ENCODE measurements around the gene AGPAT3.

The AGPAT3 gene

DNA sequence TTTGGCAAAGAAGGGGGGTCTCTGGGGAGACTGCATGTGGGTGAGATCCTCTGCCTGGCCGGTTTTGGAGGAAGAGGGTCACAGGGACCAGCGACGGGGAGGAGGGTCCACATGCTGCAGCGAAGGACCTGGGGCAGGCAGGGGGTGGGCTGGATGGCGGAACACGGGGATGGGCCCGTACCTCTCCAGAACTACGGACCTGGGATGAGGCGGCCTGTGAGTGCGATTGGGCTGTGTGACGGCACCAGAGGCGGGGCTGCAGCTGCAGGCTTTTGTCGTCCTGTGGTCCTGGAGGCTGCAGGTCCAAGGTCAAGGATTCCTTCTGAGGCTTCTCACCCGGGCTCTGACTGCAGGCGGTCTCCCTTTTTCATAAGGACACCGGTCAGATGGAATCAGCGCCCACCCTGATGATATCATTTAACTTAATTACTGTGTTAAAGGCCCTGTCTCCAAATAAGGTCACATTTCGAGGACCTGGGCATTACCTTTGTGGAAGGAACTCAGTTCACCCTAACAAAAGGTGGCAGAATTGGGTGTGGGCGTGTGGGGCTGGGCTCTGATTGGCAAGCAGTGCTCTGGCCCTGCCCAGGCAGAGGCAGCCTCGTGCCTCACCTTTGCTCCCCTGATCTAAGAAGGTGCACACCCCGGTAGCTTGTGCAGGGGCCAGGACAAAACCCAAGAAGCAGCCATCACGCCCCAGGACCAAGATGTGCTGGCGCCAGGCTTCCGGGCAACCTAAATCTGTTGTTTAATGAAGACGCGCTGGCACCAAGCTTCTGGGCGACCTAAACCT is 87.1 kb downstream of the AGPAT3 start:
- no peak for DNase-seq (ENCODE audit: extremely low read depth in 1 of 2, low read depth in 1 of 2)

DNA sequence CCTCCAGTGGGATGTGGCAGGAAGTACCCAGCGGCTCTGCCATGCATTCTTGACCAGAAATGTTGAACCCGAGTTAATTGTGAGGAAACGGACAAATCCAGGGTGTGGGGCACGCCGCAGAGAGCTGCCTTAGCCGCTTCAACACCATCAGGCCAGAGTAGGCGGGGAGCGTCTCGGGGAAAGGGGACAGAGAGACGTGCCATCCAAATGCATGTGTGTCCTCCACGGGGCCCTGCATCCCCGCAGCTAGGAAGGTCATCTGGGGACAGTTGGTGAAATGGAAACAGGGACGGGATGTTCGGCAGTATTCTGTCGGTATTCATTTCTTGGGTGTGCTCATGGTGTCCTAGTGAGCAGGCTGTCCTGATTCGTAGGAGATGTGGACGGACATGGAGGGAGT is 88.0 kb downstream of the AGPAT3 start:
- no peak for DNase-seq (ENCODE audit: extremely low read depth in 1 of 2, low read depth in 1 of 2)

DNA sequence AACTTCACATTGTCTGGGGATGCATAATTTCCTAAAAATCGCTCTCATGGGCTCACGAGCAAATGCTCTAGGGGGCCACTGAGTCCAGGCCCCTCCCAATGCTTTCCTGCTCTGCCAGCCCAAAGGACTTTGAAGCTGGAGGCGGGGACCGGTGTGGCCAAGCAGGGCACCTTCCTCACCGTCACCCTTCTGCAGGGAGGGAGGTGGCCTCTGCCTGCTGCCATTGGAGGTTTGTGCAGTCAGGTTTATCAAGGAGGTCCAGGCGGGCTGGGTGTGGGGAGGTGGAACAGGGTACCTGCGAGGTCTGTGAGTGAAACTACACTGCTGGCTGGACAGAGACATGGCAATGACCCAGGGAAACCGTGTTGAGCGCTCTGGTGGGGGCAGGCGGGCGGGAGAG is 89.0 kb downstream of the AGPAT3 start:
- no peak for DNase-seq (ENCODE audit: extremely low read depth in 1 of 2, low read depth in 1 of 2)

DNA sequence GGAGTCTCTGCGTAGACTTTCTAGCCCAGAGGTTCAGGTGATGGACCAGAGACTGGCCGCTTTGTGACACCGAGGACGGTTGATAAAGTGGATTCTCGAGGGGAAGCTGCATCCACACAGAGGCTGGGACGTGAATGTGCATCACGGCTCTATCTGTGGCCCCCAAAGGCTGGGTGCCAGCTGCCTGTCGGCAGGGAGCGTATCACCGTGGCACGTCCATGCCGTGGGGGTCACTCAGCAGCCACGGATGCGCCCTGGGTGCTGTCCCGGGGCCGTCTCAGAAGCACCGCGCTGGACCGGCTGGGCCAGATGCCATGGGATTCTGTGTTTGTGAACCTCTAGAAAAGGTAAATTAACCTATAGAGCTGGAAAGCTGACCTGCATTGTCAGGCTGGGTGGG is 89.9 kb downstream of the AGPAT3 start:
- DNase-seq (ENCODE audit: extremely low read depth in 1 of 2, low read depth in 1 of 2) = no peak

DNA sequence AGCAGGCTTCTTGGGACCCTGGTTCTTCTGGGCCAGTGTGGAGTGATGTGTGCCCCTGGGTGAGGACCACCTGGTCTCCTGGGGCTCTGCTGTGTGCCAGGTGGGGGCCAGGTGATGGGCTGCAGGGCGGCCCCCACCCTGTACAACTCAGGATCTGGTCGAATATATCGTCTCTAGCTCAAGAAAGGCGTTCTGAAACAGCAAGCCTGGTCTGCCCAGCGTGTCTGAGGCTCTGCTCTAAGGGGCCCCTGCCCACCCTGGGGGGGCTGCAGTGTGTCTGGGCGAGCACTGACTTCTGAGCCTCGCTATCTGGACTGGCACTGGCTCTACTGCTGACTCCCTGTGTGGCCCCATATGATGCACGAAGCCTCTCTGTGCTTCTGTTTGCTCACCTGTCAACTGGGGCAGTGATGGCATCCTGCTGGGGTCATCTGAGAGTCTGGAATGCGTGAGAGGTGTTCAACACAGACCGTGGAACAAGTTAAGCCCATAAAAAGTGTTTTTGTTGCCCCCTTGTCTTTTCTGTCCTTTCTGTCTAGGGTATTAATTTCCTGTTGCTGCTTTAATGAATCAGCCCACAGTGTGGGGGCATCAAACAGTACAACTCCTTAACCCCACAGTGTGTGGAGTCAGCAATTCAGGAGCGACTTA is 91.1 kb downstream of the AGPAT3 start:
- no peak for DNase-seq (ENCODE audit: extremely low read depth in 1 of 2, low read depth in 1 of 2)

DNA sequence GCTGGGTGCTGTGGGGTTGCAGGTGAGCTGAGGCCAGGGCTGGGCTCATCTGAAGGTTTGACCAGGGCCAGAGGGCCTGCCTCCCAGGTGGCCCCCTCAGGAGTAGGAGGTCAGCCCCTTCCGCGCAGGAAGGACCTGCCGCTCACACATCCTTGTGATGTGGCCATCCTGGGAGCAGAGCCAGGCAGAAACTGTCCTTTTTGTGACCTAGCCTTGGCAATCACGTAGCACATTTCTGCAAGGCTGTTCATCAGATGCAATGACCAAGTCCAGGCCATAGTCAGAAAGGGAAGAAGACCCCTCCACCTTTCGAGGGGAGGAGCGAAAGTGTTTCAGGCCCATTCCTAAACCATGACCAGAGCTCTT is 91.6 kb downstream of the AGPAT3 start:
- no peak for DNase-seq (ENCODE audit: extremely low read depth in 1 of 2, low read depth in 1 of 2)

DNA sequence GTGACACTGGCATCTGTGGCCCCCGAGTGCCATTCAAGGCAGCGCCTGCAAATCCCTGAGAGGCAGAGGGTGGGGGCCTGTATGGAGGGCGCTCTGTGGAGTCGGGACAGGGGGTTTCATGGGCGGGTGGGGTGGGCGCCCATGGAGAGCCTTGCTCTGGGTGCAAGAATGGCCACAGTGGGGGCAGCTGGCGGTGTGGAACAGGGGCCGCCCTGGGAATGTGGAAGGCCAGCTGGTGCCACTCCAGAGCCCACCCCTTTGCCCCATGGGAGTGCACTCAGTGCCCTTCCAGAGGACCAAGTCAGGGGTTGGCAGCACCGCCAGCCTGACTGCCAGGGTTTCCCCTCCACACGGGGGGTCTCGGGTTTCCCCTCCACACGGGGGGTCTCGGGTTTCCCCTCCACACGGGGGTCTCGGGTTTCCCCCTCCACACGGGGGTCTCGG is 92.1 kb downstream of the AGPAT3 start:
- no peak for DNase-seq (ENCODE audit: extremely low read depth in 1 of 2, low read depth in 1 of 2)

DNA sequence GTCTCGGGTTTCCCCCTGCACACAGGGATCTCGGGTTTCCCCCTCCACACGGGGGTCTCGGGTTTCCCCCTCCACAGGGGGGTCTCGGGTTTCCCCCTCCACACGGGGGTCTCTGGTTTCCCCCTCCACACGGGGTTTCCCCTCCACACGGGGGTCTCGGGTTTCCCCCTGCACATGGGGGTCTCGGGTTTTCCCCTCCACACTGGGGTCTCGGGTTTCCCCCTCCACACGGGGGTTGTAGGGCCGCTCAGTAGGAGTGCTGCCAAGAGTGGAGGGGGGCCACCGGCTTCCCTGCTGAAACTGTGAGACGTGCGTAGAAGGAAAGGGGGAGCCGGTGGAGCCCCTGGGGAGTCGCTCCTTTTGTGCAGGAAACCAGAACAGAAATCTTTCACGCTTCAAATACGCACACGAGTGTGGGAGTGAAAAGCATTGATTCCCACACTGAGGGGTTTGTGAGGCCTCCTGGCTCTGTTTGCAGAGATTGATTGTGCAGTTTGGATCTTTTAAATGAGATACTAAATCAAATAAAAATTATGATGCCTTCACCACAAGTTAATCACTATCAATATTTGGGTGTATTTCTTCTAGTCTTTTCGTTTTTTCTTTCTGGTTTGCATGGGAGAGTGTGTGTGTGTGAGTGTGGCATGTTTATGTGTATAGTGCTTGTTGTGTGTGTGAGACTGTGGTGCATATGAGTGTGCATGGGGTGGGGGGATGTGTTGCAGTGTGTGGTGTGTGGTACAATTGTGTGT is 92.8 kb downstream of the AGPAT3 start:
- no peak for DNase-seq (ENCODE audit: extremely low read depth in 1 of 2, low read depth in 1 of 2)

DNA sequence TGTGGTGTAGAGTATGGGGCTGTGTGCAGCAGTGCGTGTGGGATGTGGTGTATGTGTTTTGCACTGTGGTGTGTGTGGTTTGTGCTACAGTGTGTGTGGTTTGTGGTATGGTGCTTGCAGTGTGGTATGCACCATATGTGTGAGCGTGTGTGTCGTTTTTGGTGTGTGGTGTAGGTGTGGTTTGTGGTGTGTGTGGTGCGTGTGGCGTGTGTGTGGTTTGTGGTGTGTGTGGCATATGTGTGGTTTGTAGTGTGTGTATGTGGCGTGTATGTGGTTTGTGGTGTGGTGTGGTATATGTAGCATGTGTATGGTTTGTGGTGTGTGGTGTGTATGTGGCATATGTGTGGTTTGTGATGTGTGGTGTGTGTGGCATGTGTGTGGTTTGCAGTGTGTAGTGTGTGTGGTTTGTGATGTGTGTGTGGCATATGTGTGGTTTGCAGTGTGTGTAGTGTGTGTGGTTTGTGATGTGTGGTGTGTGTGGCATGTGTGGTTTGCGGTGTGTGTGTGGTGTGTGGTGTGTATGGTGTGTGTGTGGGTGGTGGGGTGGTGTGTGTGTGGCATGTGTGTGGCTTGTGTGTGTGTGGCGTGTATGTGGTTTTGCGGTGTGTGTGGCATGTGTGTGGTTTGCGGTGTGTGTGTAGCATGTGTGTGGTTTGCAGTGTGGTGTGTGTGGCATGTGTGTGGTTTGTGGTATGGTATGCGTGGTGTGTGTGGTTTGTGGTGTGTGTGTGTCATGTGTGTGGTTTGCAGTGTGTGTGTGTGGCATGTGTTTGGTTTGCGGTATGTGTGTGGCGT is 93.5 kb downstream of the AGPAT3 start:
- no peak for DNase-seq (ENCODE audit: extremely low read depth in 1 of 2, low read depth in 1 of 2)

DNA sequence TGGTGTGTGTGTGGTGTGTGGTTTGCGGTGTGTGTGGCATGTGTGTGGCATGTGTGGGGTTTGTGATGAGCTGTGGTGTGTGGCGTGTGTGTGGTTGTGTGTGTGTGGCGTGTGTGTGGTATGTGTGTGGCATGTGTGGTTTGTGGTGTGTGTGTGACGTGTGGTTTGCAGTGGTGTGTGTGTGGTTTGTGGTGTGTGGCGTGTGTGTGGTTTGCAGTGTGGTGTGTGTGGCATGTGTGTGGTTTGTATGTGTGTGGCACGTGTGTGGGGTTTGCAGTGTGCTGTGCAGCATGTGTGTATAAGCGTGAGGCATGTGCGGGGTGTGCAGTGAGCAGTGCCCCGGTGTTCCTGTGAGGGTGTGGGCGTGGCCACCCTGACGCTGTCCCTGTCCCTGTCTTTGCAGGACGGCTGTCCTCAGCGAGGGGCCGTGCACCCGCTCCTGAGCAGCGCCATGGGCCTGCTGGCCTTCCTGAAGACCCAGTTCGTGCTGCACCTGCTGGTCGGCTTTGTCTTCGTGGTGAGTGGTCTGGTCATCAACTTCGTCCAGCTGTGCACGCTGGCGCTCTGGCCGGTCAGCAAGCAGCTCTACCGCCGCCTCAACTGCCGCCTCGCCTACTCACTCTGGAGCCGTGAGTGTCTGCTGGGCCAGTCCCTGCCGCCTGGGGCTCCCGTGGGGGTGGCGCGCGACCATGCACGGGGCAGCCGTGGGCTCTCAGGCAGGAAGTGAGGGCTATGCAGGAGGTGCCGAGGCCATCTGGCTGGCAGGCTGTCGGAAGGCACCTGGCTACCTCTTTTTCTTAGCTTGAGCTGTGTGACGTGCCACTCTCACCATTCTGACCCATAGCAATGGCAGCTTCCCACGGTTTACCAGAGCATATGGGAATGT is 94.5 kb downstream of the AGPAT3 start:
- DNase-seq (ENCODE audit: extremely low read depth in 1 of 2, low read depth in 1 of 2) = no peak

DNA sequence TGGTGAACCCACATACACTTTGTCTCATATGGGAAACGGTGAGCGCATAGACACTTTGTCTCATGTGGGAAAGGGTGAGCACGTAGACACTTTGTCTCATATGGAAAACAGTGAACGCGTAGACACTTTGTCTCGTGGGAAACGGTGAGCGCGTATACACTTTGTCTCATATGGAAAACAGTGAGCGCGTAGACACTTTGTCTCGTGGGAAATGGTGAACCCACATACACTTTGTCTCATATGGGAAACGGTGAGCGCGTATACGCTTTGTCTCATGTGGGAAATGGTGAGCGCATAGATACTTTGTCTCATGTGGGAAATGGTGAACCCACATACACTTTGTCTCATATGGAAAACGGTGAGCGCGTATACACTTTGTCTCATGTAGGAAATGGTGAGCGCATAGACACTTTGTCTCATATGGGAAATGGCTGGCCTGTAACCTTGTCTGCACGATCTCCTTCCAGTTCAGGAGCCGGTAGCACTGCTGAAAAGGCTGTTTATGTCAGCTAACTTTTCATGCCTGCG is 96.4 kb downstream of the AGPAT3 start:
- DNase-seq (ENCODE audit: extremely low read depth in 1 of 2, low read depth in 1 of 2) = no peak

DNA sequence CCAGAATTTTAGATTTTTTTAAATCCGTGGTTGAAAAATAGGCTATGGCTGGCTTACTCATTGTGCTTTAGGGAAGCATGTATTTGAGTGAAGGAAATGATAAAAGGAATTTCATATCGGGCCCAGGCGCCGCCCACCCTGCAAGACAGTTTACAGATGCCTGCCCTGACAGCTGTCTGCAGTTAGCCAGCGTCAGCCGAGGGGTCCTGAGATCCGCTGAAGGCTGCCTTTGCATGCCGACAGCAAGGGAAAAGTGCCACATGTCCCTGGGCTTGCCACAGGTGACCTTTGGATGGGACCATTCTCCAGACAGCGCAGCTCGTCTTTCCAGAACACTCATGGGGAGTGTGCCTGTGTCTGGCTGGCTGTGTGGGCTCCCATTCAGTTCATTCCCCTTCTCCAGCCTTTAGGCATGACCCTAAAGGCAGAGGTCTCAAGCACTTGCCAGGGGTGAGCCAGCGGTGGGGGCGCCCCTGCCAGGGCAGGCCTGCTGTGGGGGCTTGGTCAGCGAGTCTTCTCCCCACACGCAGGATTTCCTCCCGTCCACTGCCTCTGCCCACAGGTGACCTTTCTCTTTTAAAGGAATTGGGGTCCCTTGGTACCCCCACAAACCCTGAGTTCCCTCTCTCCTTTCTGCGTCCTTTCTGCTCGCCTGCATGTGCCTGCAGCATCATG is 101.0 kb downstream of the AGPAT3 start:
- DNase-seq (ENCODE audit: extremely low read depth in 1 of 2, low read depth in 1 of 2) = no peak

DNA sequence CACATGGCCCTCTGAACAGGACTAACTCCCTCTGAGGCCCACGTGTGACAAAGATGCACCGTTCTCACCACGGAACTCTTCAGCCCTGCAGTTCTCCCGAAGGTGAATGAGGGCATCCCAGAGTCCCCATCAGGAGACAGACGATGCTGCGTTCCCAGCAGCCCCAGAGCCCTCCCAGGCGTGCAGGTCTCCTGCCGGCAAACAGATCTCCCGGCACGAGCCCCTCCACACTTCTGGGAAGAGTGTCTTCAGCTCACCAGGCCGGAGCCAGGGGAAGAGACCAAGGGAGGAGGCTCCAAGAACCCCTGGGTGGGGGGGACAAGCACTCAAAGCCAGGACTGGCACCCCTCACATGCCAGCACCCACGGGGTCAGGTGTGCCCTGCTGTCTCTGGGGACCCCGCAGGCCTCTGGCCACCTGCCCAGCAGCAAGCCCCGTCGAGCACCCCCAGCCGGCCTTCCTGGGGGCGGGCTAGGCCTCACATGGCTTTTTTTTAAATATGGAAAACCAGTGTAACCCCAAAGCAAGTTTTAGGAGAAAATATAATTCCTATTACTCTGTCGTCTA is 102.0 kb downstream of the AGPAT3 start:
- DNase-seq (ENCODE audit: extremely low read depth in 1 of 2, low read depth in 1 of 2) = no peak

DNA sequence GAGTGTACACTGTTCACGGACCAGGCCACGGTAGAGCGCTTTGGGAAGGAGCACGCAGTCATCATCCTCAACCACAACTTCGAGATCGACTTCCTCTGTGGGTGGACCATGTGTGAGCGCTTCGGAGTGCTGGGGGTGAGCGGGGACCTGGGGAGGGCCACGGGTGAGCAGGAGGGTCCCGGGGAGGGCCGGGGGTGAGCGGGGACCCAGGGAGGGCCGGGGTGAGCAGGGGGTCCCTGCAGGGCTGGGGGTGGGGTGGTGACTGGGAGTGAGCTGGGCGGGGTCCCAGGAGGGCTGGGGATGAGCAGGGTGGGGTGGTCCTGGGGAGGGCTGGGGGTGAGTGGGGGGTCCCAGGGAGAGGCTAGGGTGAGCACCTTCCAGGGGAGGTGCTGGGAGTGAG is 103.0 kb downstream of the AGPAT3 start:
- DNase-seq (ENCODE audit: extremely low read depth in 1 of 2, low read depth in 1 of 2) = no peak

DNA sequence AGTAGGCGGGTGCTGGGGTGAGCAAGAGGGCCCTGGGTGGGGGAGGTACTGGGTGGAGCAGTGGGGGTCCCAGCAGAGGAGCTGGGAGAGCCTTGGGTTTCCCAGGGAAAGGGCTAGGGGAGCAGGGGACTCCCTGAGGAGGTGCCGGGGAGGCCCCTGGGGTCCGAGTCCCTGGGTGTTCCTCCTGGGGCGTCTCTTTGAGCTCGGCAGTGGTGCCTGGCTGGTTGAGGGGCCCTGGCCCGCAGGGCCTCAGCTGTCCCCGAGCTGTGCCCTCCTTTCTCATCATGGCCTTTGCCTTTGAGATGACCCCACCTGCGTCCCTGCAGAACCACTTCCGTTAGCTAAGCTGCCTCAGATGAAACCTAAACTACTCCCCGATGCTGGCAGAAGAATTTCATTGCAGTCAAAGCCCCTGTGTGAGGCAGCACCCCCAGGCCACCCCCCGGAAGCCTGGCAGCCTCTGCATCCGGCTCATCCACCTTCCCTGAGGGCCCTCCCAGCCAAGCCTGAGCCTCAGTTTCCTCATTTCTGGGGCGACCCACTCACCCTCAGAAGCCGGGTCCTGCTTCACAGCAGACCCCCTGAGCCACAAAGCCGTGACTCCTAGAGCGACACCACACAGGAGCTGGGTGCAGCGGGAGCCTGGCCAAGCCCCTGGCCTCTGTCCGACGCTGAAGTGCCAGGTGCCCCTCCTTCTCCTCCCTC is 103.5 kb downstream of the AGPAT3 start:
- DNase-seq (ENCODE audit: extremely low read depth in 1 of 2, low read depth in 1 of 2) = no peak

DNA sequence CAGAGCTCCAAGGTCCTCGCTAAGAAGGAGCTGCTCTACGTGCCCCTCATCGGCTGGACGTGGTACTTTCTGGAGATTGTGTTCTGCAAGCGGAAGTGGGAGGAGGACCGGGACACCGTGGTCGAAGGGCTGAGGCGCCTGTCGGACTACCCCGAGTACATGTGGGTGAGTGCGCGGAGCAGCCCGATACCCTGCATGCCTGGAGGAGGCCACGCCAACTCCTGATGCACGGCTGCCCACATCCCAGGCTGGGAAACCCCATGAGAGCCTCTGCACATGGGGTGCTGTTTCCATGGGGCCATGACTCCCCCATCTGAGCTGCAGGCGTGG is 104.1 kb downstream of the AGPAT3 start:
- DNase-seq (ENCODE audit: extremely low read depth in 1 of 2, low read depth in 1 of 2) = no peak

DNA sequence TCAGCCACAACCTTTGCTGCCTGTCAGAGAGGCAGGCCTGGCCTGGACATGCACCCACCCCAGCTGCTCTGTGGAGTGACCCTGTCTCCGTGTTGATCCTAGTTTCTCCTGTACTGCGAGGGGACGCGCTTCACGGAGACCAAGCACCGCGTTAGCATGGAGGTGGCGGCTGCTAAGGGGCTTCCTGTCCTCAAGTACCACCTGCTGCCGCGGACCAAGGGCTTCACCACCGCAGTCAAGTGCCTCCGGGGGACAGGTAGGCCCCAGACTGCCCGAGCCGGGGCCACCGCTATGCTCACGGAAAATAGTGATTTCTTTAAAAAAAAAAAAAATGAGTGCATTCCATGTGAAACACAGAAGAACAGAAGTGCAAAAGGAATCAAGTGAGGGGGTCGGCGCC is 105.5 kb downstream of the AGPAT3 start:
- DNase-seq (ENCODE audit: extremely low read depth in 1 of 2, low read depth in 1 of 2) = no peak

DNA sequence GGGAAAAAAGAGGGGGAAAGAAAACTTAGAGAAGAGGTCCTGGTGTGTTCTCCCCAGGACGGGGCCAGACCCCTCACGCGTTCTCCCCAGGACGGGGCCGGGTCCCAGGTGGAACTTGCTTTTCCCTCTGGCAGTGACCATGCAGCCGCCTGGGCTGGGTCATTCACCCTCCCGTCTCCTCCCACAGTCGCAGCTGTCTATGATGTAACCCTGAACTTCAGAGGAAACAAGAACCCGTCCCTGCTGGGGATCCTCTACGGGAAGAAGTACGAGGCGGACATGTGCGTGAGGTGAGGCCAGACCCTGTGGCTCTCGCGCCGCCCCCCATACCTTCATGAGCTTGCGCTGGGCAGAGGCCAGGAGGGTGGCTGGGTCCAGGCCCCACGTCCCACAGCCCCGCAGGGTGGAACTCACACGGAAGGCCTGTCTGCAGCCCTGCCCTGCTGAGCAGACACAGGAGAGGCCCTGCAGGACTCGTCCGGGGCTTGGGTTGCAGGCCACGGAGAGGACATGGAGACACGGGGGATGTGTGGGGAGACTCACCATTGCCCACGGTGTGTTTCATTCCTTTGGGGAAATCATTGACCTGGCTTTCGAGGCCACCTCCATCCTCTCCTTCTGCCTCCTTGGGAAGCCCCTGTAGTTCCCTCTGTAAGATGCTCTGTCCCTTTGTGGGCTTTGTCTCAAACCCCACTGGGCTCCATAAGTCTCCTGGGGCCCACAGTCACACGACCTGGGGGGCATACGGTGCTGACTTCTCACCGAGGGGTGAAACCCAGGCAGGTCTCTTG is 106.4 kb downstream of the AGPAT3 start:
- DNase-seq (ENCODE audit: extremely low read depth in 1 of 2, low read depth in 1 of 2) = no peak
